Kidney epithelial cell (primary cell): ENCODE data around the gene HINT2. TPM values are rescaled to one million over a fixed set of nuclear protein-coding genes. Genes with fewer than 3 reads are reported as not detected.

Source experiments
- DNase-seq: peaks from one replicate; pipeline ENCODE4 v3.0.0-alpha.2; 2010; ENCODE audit warnings: low read depth
- H3K27me3 ChIP-seq: 2 replicates; pipeline ENCODE4 v1.6.0; 2011; ENCODE audit warnings: low read length; ENCODE audit not compliant: control insufficient read depth, insufficient read depth
- H3K36me3 ChIP-seq: 2 replicates; pipeline ENCODE4 v1.5.1; 2011; ENCODE audit warnings: low read length; ENCODE audit not compliant: control insufficient read depth, insufficient read depth
- H3K4me3 ChIP-seq: 2 replicates; pipeline ENCODE4 v1.5.1; 2011; ENCODE audit warnings: low read depth, mild to moderate bottlenecking, control low read depth, low read length
- CTCF ChIP-seq: IDR thresholded peaks from 2 replicates; pipeline ENCODE4 v1.5.1; 2011; ENCODE audit warnings: mild to moderate bottlenecking, moderate library complexity, low read length, control low read depth, inconsistent platforms; ENCODE audit not compliant: insufficient read depth, poor library complexity, severe bottlenecking
- total RNA-seq: library from RNA; depleted of rRNA; stranded (reverse); fragments of >200 nt; gene quantifications from 2 replicates; pipeline ENCODE4 v1.2.3, GENCODE V29; 2015

The HINT2 gene
- total RNA-seq, 1 donor from 2014 or later = 54.9 TPM

GRCh38 chr9:35835766-35836165, 20.9 kb upstream of the HINT2 start:
- Histone ChIP-seq H3K36me3 (no peaks in the 10 kb centered on the region), H3K4me3 (no peak overlapping the region), H3K27me3 (no peaks in the 10 kb centered on the region)
- no peak for TF ChIP-seq CTCF
- no peak for DNase-seq

GRCh38 chr9:35835216-35835632, 20.4 kb upstream of the HINT2 start:
- peak; percentile 18 for TF ChIP-seq CTCF

GRCh38 chr9:35834260-35835215, 19.7 kb upstream of the HINT2 start:
- no peak overlapping the region for H3K4me3 ChIP-seq
- no peaks in the 10 kb centered on the region for H3K36me3 ChIP-seq
- H3K27me3 ChIP-seq = no peaks in the 10 kb centered on the region
- no peak for DNase-seq
- TF ChIP-seq CTCF = no peak

More at GRCh38 chr9:35835216-35835632, 20.4 kb upstream of the HINT2 start:
- no peaks in the 10 kb centered on the region for H3K36me3 ChIP-seq
- no peak overlapping the region for H3K4me3 ChIP-seq
- no peak for DNase-seq
- H3K27me3 ChIP-seq = no peaks in the 10 kb centered on the region

- no peak overlapping the region for H3K4me3 ChIP-seq
- TF ChIP-seq CTCF = no peak
- no peaks in the 10 kb centered on the region for H3K27me3 ChIP-seq
- no peak for DNase-seq
- no peaks in the 10 kb centered on the region for H3K36me3 ChIP-seq
Measured at GRCh38 chr9:35832814-35833213, 18.0 kb upstream of the HINT2 start.

GRCh38 chr9:35831040-35831439, 16.2 kb upstream of the HINT2 start:
- no peak for TF ChIP-seq CTCF
- DNase-seq = no peak
- no peaks in the 10 kb centered on the region for H3K27me3 ChIP-seq
- H3K36me3 ChIP-seq = no peaks in the 10 kb centered on the region
- H3K4me3 ChIP-seq = no peak overlapping the region
